ENCODE results near the gene PICK1.

DNA sequence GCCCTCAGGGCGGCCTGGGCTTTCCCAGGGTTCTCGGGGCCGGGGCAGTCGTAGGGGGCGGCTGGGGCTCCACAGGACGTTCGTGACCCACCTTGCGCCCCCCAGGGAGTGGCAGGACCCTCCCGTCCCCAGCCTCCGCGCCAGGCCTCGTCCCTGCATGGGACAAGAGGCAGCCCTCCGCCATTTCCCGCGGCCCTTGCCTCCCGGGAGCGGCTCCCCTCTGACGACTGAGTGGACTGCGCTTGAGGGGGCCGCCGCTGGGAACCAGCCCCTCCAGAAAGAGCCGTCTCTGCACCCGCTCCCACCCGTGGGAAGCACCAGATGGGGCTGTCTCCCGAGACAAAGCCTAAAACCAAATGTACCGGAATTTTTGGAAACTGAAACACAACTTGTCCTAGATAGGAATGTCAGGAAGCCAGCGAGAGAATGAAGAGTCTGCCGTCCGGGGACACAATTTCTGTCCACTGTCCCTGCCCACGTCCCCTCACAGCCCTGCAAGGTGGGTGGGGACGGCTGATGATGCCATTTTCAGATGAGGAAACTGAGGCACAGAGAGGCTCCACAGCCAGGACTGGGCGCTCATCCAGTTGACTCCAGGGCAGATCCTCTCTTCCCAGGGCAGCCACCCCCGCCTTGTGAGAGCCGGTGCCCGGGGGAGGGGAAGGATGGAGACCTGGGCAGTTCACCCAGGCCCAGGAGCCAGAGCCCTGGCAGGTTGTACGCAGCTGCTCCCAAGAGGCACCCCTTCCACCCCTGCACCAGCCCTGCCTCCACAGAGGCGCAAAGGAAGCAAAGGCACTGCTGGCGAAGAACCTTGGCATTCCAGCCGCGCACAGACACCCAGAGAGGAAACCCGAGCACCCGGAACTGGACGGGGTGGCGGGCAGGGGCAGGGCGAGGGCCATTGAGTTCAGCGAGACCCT lies 18.1 kb upstream of the PICK1 start:
- TF ChIP-seq, protein P1, sequence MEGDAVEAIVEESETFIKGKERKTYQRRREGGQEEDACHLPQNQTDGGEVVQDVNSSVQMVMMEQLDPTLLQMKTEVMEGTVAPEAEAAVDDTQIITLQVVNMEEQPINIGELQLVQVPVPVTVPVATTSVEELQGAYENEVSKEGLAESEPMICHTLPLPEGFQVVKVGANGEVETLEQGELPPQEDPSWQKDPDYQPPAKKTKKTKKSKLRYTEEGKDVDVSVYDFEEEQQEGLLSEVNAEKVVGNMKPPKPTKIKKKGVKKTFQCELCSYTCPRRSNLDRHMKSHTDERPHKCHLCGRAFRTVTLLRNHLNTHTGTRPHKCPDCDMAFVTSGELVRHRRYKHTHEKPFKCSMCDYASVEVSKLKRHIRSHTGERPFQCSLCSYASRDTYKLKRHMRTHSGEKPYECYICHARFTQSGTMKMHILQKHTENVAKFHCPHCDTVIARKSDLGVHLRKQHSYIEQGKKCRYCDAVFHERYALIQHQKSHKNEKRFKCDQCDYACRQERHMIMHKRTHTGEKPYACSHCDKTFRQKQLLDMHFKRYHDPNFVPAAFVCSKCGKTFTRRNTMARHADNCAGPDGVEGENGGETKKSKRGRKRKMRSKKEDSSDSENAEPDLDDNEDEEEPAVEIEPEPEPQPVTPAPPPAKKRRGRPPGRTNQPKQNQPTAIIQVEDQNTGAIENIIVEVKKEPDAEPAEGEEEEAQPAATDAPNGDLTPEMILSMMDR (conservative IDR thresholded peaks at IDR 0.05 in 1 of 2, IDR thresholded peaks at IDR 0.05 in 1 of 2; ENCODE audit: extremely low read depth in 1 of 2, insufficient read depth in 1 of 2, low read depth in 1 of 2, low read length in 2 of 2), result no peak
- TF ChIP-seq EZH2 (IDR thresholded peaks at IDR 0.05; ENCODE audit: borderline replicate concordance, low read length), result no peak

Data from mammary epithelial cell (primary cell).